Measurements from ENCODE around the gene TSPAN31. TPM values are rescaled to one million over a fixed set of nuclear protein-coding genes. Genes with fewer than 3 reads are reported as not detected.

TSPAN31 gene
- total RNA-seq, 1 experiment from 2014 or later: 13.5 TPM

DNA sequence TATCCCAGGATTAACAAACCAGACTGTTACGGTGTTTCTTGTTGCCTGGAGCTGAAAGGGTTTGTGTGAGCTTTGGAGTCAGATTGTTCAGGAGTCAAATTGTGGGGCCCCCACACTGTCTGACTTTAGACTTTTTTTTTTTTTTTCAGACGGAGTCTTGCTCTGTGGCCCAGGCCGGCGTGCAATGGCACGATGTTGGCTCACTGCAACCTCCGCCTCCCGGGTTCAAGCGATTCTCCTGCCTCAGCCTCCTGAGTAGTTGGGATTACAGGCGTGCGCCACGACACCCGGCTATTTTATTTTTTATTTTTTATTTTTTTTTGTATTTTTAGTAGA lies 38.6 kb downstream of the TSPAN31 start:
- DNase-seq (ENCODE audit: low read depth): no peak

DNA sequence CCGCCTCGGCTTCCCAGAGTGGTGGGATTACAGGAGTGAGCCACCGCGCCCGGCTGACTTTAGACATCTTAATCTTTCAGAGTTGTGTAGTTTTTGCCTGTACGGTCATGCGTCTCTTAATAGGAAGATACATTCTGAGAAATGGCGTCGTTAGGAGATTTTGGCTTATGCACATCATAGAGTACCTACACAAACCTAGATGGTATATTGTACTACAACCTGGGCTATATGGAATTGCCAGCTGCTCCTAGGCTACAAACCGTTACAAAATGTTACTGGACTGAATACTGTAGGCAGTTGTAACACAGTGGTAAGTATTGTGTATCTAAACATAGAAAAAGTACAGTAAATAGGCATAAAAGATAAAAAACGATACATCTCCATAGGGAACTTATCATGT lies 39.0 kb downstream of the TSPAN31 start:
- no peak for DNase-seq (ENCODE audit: low read depth)

DNA sequence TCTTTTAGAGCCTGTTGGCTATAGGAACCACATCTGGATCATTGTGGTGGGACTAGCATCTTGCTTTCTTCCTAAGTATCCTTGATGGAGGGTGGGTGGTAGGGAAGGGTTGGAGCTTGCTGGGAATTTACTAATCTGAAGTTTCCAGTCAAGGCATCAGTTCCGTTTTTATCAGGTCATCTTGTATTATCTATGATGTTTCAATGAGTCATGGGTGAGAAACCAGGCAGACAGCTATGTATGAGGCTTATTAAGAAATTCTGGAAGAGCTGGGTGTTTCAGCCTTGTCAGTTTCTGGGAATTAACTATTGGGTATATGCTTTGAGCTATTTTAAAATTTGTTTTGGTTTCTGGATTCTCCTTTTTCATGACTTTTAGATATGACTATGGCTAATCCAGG lies 49.1 kb downstream of the TSPAN31 start:
- DNase-seq (ENCODE audit: low read depth): peak; percentile 54

DNA sequence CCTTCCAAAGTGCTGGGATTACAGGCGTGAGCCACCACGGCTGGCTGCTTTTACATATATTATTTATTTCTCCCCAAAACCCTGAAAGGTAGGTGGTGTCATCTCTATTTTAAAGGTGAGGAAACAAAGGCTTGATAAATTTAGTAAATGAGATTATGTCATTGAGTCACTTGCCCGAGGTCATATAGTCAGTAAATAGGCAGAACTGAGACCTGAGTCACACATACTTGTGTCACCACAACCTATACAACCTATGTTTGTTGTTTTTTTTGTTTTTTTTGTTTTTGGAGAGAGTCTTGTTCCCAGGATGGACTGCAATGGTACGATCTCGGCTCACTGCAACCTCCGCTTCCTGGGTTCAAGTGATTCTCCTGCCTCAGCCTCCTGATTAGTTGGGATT lies 50.5 kb downstream of the TSPAN31 start:
- DNase-seq (ENCODE audit: low read depth): peak; percentile 30

DNA sequence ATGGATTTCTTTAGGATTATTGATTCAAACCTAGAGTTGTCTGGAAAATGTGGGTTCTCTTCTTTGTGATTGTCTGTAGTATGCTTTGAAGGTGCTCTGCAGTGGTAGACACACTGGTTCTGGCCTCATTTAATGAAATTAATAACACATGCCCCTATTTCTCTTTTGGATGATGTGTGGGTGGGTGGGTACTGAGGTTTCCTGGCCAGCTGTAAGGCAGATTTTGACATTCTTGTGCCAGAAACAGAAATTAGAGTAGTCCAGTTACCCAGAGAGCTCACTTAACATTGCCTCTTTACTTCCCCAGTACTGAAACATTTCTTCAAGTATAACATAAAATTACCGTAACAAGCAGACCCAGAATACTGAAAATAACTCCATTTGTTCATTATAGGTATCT lies 52.2 kb downstream of the TSPAN31 start:
- no peak for DNase-seq (ENCODE audit: low read depth)

DNA sequence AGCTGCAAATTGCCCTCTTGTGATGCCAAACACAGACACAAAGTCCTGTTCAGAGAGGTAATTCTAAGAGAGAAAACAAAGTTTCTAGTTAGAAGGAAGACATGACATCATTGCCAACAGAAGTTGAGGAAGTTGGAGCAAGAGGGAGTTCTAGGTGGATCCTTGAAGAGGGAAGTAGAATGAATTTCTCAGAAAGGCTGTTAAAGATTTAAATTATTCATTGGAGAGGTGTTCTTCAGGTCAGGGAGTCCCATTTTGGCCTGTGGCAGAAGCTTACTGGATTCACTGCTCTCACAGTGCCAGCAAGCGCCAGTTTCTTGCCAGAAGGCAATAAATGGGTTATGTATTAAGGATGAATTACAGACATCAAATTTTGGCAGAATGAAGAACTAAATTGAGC lies 53.1 kb downstream of the TSPAN31 start:
- no peak for DNase-seq (ENCODE audit: low read depth)

Other genes with a start within 250 kb of the TSPAN31 start
- 9.4 and 11.3 TPM in 2 replicates for gene DDIT3, start 224.5 kb upstream of the TSPAN31 start, total RNA-seq (2014; rRNA removed; shearing (Covaris generic))
- 0.57 and 0.91 TPM in 2 replicates for gene MBD6, start 222.2 kb upstream of the TSPAN31 start, total RNA-seq (2014; rRNA removed; shearing (Covaris generic))
- gene DCTN2, start 197.8 kb upstream of the TSPAN31 start, total RNA-seq (2014; rRNA removed; shearing (Covaris generic)): 108 and 118 TPM in 2 replicates
- 0.69 and 1.0 TPM in 2 replicates for gene KIF5A, start 195.0 kb upstream of the TSPAN31 start, total RNA-seq (2014; rRNA removed; shearing (Covaris generic))
- gene PIP4K2C, start 153.8 kb upstream of the TSPAN31 start, total RNA-seq (2014; rRNA removed; shearing (Covaris generic)): 35.2 and 44.9 TPM in 2 replicates
- 12.3 and 12.7 TPM in 2 replicates for gene DTX3, start 140.2 kb upstream of the TSPAN31 start, total RNA-seq (2014; rRNA removed; shearing (Covaris generic))
- gene ARHGEF25, start 133.6 kb upstream of the TSPAN31 start, total RNA-seq (2014; rRNA removed; shearing (Covaris generic)): 0.95 and 5.6 TPM in 2 replicates
- gene B4GALNT1, start 111.8 kb upstream of the TSPAN31 start, total RNA-seq (2014; rRNA removed; shearing (Covaris generic)): 36.5 and 60.9 TPM in 2 replicates
- gene OS9, start 50.9 kb upstream of the TSPAN31 start, total RNA-seq (2014; rRNA removed; shearing (Covaris generic)): 262 and 383 TPM in 2 replicates
- gene AGAP2, start 6.3 kb upstream of the TSPAN31 start, total RNA-seq (2014; rRNA removed; shearing (Covaris generic)): 0.03 and 0.29 TPM in 2 replicates
- gene CDK4, start 7.3 kb downstream of the TSPAN31 start, total RNA-seq (2014; rRNA removed; shearing (Covaris generic)): 317 and 359 TPM in 2 replicates
- 5.5 and 6.5 TPM in 2 replicates for gene MARCHF9, start 10.1 kb downstream of the TSPAN31 start, total RNA-seq (2014; rRNA removed; shearing (Covaris generic))
- 2.2 and 2.6 TPM in 2 replicates for gene CYP27B1, start 22.0 kb downstream of the TSPAN31 start, total RNA-seq (2014; rRNA removed; shearing (Covaris generic))
- 21.0 and 37.5 TPM in 2 replicates for gene METTL1, start 27.1 kb downstream of the TSPAN31 start, total RNA-seq (2014; rRNA removed; shearing (Covaris generic))
- 1.9 and 2.6 TPM in 2 replicates for gene EEF1AKMT3, start 27.6 kb downstream of the TSPAN31 start, total RNA-seq (2014; rRNA removed; shearing (Covaris generic))
- 38.2 and 48.9 TPM in 2 replicates for gene TSFM, start 37.7 kb downstream of the TSPAN31 start, total RNA-seq (2014; rRNA removed; shearing (Covaris generic))
- gene AVIL, start 73.7 kb downstream of the TSPAN31 start, total RNA-seq (2014; rRNA removed; shearing (Covaris generic)): not detected in 2 replicates
- 26.3 and 28.2 TPM in 2 replicates for gene CTDSP2, start 101.7 kb downstream of the TSPAN31 start, total RNA-seq (2014; rRNA removed; shearing (Covaris generic))
- 13.2 and 15.3 TPM in 2 replicates for gene ATP23, start 196.5 kb downstream of the TSPAN31 start, total RNA-seq (2014; rRNA removed; shearing (Covaris generic))

Data from Daoy (cell line).